HepG2 (cell line): Measurements from ENCODE around the gene SGCE. TPM values are rescaled to one million over a fixed set of nuclear protein-coding genes. Genes with fewer than 3 reads are reported as not detected.
A peak's percentile ranks its signal among the peaks of the same experiment; 100 is the strongest.

ENCODE experiments used
- CAMTA2 ChIP-seq: sonication (generic); formaldehyde crosslinking; IDR thresholded peaks from 2 replicates; pipeline ENCODE4 v1.4.0; 2020; ENCODE audit warnings: mild to moderate bottlenecking, missing genetic modification reagents, borderline replicate concordance
- GABPB1 ChIP-seq: IDR thresholded peaks from 2 replicates; pipeline ENCODE4 v1.6.1; 2016; ENCODE audit warnings: mild to moderate bottlenecking, missing genetic modification reagents, moderate library complexity, missing compliant biosample characterization
- HNF1B ChIP-seq: sonication (generic); formaldehyde crosslinking; IDR thresholded peaks from 2 replicates; pipeline ENCODE4 v1.5.1; 2020; ENCODE audit warnings: mild to moderate bottlenecking, moderate library complexity, missing genetic modification reagents
- KAT7 ChIP-seq: IDR thresholded peaks from 2 replicates; pipeline ENCODE4 v1.6.1; 2018; ENCODE audit warnings: borderline replicate concordance, missing compliant biosample characterization
- KAT8 ChIP-seq: IDR thresholded peaks from 2 replicates; pipeline ENCODE4 v1.6.1; 2016; ENCODE audit warnings: missing genetic modification reagents, missing compliant biosample characterization
- MAX ChIP-seq: IDR thresholded peaks from 2 replicates; pipeline ENCODE4 v1.6.1; 2012; ENCODE audit warnings: inconsistent platforms
- MLX ChIP-seq: IDR thresholded peaks from 2 replicates; pipeline ENCODE4 v1.6.1; 2016
- MYC ChIP-seq: sonication (generic); formaldehyde crosslinking; IDR thresholded peaks from 2 replicates; pipeline ENCODE4 v1.9.0; 2021; ENCODE audit warnings: missing genetic modification reagents, borderline replicate concordance
- PRDM4 ChIP-seq: sonication (generic); formaldehyde crosslinking; IDR thresholded peaks from 2 replicates; pipeline ENCODE4 v1.9.0; 2021; ENCODE audit warnings: missing genetic modification reagents, borderline replicate concordance
- RERE ChIP-seq: IDR thresholded peaks from 2 replicates; pipeline ENCODE4 v1.6.1; 2016; ENCODE audit warnings: low read depth, missing genetic modification reagents, missing compliant biosample characterization
- RFX3 ChIP-seq: IDR thresholded peaks from 2 replicates; pipeline ENCODE4 v1.6.1; 2016; ENCODE audit warnings: missing biosample characterization, missing genetic modification reagents
- TGIF2 ChIP-seq: IDR thresholded peaks from 2 replicates; pipeline ENCODE4 v1.6.1; 2016; ENCODE audit warnings: control low read depth, missing compliant biosample characterization
- TOE1 ChIP-seq: sonication (generic); formaldehyde crosslinking; IDR thresholded peaks from 2 replicates; pipeline ENCODE4 v1.4.0; 2020; ENCODE audit warnings: mild to moderate bottlenecking, missing genetic modification reagents
- ZBTB37 ChIP-seq: sonication (generic); formaldehyde crosslinking; IDR thresholded peaks from 2 replicates; pipeline ENCODE4 v1.4.0; 2020; ENCODE audit warnings: mild to moderate bottlenecking, missing genetic modification reagents
- ZNF275 ChIP-seq: sonication (generic); formaldehyde crosslinking; IDR thresholded peaks from 2 replicates; pipeline ENCODE4 v1.8.0; 2022; ENCODE audit warnings: missing genetic modification reagents, mild to moderate bottlenecking, inconsistent platforms, borderline replicate concordance
- ZNF644 ChIP-seq: IDR thresholded peaks from 2 replicates; pipeline ENCODE4 v1.6.1; 2016; ENCODE audit warnings: low read depth
- ZNF839 ChIP-seq: sonication (generic); formaldehyde crosslinking; IDR thresholded peaks from 2 replicates; pipeline ENCODE4 v1.4.0; 2020; ENCODE audit warnings: missing genetic modification reagents, mild to moderate bottlenecking, borderline replicate concordance
- polyA plus RNA-seq, 8 experiments: library from polyadenylated mRNA; depleted of rRNA in 3 of 8; stranded (reverse) in 7 of 8; unstranded in 1 of 8; fragments of >200 nt; fragmentation: Illumina TruSeq in 4 of 8; extraction: Trizol in 4 of 8; gene quantifications; 2 replicates each; pipeline versions ENCODE4 v1.2.1 to v1.2.3, GENCODE V29; 2011 to 2016; ENCODE audit warnings: low read depth in 4 of 8, missing spikeins in 1 of 8, mixed read lengths in 1 of 8; ENCODE audit not compliant: insufficient read depth in 1 of 8
- total RNA-seq, 5 experiments: library from RNA; depleted of rRNA; stranded (reverse); fragments of >200 nt; fragmentation: Illumina TruSeq; extraction: Trizol; gene quantifications; 2 replicates each; pipeline ENCODE4 v1.2.3, GENCODE V29; 2016; ENCODE audit warnings: low read depth in 1 of 5

Gene SGCE
- total and polyA plus RNA-seq, 2 of the 13 experiments (the other 11 are each of a cell fraction or from before 2014, with no cell fraction given): 52.3 to 71.1 TPM

GRCh38 chr7:94701555-94701973, 45.6 kb upstream of the SGCE start (continued):
- TF ChIP-seq CAMTA2 (CRISPR knock-in tag) (no peak), KAT8 (peak; percentile 60; the same call in 1 of the 2 replicates), ZNF839 (CRISPR knock-in tag) (no peak), GABPB1 (CRISPR knock-in tag) (0 out of 2 replicates have a peak, but pooled peaks have one; percentile 17), ZBTB37 (CRISPR knock-in tag) (peak; percentile 97), TOE1 (CRISPR knock-in tag) (no peak), TGIF2 (no peak), KAT7 (CRISPR knock-in tag) (peak; percentile 55; the same call in 1 of the 2 replicates), RFX3 (CRISPR knock-in tag) (peak; percentile 71), ZNF644 (CRISPR knock-in tag) (peak; percentile 42; the same call in 1 of the 2 replicates), ZNF275 (CRISPR knock-in tag) (no peak), MLX (CRISPR knock-in tag) (peak; percentile 63), MAX (no peak; the same call in 1 of the 2 replicates), MYC (no peak), HNF1B (CRISPR knock-in tag) (no peak), RERE (no peak), PRDM4 (CRISPR knock-in tag) (no peak)
